ENCODE measurements around the gene MED19.
"Not testable (repeated sequence)": the region's sequence is repeated elsewhere in the genome, so short reads cannot be mapped to it uniquely, and the experiment has no call there.

Gene MED19, protein sequence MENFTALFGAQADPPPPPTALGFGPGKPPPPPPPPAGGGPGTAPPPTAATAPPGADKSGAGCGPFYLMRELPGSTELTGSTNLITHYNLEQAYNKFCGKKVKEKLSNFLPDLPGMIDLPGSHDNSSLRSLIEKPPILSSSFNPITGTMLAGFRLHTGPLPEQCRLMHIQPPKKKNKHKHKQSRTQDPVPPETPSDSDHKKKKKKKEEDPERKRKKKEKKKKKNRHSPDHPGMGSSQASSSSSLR

DNA sequence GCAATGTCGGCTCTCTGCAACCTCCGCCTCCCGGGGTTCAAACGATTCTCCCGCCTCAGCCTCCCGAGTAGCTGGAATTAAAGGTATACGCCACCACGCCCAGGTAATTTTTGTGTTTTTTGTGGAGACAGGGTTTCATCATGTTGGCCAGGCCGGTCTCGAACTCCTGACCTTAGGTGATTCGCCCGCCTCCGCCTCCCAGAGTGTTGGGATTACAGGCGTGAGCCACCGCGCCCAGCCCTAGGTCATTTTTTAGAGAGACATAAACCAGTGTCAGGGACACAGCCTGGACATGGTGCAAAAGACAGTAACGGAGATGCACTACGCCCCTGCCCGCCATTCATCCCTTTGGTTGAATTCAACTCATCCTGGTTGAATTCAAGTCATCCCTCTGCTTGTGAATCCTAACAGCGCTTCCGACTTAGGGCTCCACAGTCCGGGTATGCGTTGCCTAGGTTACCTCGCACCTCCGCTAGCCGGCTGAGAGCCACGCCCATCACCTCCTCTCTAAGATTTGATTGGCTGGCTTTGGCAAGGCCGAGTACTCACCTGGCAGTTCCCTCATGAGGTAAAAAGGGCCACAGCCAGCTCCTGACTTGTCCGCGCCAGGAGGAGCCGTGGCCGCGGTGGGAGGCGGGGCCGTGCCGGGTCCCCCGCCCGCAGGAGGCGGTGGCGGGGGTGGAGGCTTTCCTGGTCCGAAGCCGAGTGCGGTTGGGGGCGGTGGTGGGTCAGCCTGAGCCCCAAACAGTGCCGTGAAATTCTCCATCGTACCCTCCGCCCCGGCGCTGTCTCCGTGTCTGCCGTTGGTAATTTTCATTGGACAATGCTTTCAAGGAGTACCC, at the start of gene MED19:
Gene MED19, minus strand, starts transcription at position 802 of the 842 bp plus-strand sequence. Its CDS starts 36 bp downstream, at position 766.
- peak; percentile 81 for DNase-seq (ENCODE audit: low spot score)

GRCh38 chr11:57758174-57758573, 46.2 kb upstream of the MED19 start:
- no peak for DNase-seq (ENCODE audit: low spot score)

GRCh38 chr11:57752954-57753353, 40.9 kb upstream of the MED19 start:
- no peak for DNase-seq (ENCODE audit: low spot score)

DNA sequence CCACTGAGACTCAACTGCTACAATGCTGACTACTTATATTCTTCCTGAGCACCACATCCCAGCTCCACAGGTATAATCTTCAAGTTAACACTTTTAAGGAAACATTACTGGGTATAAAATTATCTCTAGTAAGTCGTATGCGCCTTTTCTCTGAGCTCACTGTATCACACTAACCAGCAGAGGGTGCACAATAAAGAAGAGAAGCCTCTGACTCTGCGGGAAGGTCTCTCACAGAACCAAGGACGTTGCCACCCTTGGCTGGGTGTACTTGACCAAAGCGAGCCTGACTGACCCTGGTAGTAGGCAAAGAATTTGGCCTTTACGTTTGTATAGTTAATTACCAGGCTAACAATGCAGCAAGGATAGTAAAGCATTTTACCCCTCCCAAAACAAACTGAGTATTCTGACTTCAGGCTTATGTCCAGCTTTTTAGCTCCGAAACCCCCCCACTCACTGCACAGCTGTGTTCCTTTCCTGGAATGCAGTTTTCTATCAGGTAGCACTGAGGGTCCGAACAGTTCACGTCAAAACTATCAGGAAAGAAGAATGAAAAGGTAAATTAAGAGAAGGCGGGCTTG, 39.8 kb upstream of the MED19 start, which contains the start of gene BTBD18:
Gene BTBD18, minus strand, starts transcription at position 144 of the 578 bp plus-strand sequence. CDS start 631 bp downstream, outside the sequence.
- peak; percentile 45 for DNase-seq (ENCODE audit: low spot score)

- DNase-seq (ENCODE audit: low spot score) = no peak
Measured at GRCh38 chr11:57751176-57751575, 39.2 kb upstream of the MED19 start.

GRCh38 chr11:57746920-57747319, 34.9 kb upstream of the MED19 start:
- no peak for DNase-seq (ENCODE audit: low spot score)

DNA sequence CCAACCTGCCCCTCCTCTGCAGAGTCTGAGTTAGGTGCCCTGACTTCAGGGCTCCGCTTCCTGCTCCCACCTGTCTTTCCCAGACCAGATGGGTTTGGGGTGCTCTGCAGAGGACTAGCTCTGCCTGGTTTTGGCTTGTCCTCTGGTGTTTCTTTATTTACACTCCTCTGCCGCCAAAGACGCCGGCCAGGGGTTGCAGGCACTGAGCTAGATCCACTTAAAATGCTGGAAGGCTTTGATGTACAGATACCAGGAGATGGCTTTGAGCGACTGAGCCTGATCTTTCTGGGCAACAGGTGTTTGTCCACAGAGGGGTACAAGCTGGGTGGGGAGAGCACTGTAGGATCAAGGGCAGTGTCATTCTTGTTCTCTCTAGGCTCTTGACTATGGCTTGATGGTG, 33.2 kb upstream of the MED19 start:
- no peak for DNase-seq (ENCODE audit: low spot score)

GRCh38 chr11:57744357-57744756, 32.3 kb upstream of the MED19 start:
- no peak for DNase-seq (ENCODE audit: low spot score)

- no peak for DNase-seq (ENCODE audit: low spot score)
Measured at GRCh38 chr11:57742087-57742452, 30.1 kb upstream of the MED19 start.

- peak; percentile 97 for DNase-seq (ENCODE audit: low spot score)
Measured at GRCh38 chr11:57741132-57742086, 29.4 kb upstream of the MED19 start, which contains the start of gene SELENOH. TSS of gene SELENOH (plus strand) at chr11:57741491. CDS start at chr11:57741596, 105 bp downstream.

- no peak for DNase-seq (ENCODE audit: low spot score)
Measured at GRCh38 chr11:57735619-57736298, 23.7 kb upstream of the MED19 start.

GRCh38 chr11:57732661-57733060, 20.6 kb upstream of the MED19 start:
- DNase-seq (ENCODE audit: low spot score) = no peak

GRCh38 chr11:57729479-57729878, 17.5 kb upstream of the MED19 start:
- DNase-seq (ENCODE audit: low spot score) = no peak

GRCh38 chr11:57728829-57729228, 16.8 kb upstream of the MED19 start:
- DNase-seq (ENCODE audit: low spot score) = no peak

GRCh38 chr11:57727185-57727584, 15.2 kb upstream of the MED19 start:
- no peak for DNase-seq (ENCODE audit: low spot score)

- DNase-seq (ENCODE audit: low spot score) = not testable (repeated sequence)
Measured at GRCh38 chr11:57716726-57717125, 4.7 kb upstream of the MED19 start.

- no peak for DNase-seq (ENCODE audit: low spot score)
Measured at GRCh38 chr11:57713835-57714234, 1.8 kb upstream of the MED19 start.

- DNase-seq (ENCODE audit: low spot score) = peak; percentile 95
Measured at GRCh38 chr11:57712256-57713150, 488 bp upstream of the MED19 start, which contains the start of gene TMX2. TSS of gene TMX2 (plus strand) at chr11:57712593. CDS start at chr11:57712619, 26 bp downstream.

DNA sequence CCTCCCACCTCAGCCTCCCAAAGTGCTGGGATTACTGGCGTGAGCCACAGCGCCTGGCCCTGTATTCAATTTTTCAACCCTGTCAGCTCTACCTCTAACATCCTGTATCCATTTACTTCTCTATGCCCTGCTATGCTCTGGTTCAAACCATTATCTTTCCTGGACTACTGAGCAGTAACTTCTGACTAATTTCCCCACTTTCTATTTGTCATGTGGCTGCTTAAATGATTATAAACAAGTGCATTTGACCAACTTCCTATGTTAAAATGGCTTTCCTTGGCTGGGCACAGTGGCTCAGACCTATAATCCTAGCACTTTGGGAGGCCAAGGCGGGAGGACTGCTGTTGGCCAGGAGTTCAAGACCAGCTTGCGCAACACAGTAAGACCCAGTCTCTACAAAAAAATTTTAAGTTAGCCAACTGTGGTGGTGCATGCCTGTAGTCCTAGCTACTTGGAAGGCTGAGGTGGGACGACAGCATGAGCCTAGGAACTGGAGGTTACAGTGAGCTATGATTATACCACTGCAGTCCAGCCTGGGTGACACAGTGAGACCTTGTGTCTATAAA, 2.1 kb downstream of the MED19 start:
- DNase-seq (ENCODE audit: low spot score) = no peak

DNA sequence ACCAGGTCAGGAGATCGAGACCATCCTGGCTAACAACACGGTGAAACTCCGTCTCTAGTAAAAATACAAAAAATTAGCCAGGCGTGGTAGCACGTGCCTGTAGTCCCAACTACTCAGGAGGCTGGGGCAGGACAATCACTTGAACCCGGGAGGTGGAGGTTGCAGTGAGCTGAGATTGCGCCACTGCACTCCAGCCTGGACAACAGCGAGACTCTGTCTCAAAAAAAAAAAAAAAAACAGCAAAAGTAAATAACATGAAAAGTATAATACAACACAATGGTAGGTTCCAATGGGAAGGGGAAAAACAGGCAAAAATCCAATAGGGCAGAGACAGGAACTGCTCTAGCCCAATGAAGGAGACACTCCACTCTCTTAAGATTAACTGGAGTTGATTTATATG, 6.6 kb downstream of the MED19 start:
- DNase-seq (ENCODE audit: low spot score) = not testable (repeated sequence)

Data from GM03348 (cell line).